HG02623 (cell line): Measurements from ENCODE around the gene INPP4A.

Source experiments
- ATAC-seq: cut with Tn5 transposase; IDR thresholded peaks from one replicate; pipeline ENCODE4 v1.9.1; 2021; ENCODE audit warnings: moderate library complexity; ENCODE audit not compliant: unreplicated experiment

INPP4A gene

DNA sequence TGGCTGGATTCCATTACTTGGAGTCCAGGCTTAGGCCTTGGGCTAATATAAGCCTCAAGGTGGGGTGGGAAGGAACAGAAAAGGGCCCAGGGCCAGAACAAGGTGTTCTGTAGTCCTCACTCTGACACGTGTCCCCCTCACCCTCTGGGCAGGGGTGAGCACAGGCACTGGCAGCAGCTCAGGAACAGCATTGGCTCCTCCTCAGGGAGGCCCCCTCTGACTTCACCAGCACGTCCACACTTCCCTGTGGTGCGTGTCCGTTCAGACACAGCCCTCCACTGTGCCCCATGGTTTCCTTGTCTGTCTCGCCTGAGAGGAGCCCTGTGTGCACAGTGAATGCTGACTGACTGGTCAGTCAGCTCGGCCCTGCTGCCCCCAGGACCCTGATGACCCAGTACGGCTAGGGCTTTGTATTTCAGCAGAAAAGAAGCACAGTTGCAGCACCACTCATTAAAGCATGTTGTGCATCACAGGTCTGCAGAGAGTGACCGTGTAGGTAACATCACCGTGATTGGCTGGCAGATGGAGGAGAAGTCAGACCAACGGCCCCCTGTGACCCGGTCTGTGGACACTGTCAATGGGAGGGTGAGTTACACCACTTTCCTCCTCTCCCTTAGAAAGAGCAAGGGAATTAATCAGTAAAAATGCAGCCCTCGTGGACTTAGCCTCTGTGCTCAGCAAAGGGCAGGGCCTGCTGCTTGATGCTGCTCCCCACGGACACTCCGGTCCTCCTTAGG is 92.9 kb downstream of the INPP4A start:
- no peak for ATAC-seq

- ATAC-seq = no peak
Measured at GRCh38 chr2:98538280-98539041, 93.8 kb downstream of the INPP4A start.

- no peak for ATAC-seq
Measured at GRCh38 chr2:98539056-98539735, 94.5 kb downstream of the INPP4A start.

DNA sequence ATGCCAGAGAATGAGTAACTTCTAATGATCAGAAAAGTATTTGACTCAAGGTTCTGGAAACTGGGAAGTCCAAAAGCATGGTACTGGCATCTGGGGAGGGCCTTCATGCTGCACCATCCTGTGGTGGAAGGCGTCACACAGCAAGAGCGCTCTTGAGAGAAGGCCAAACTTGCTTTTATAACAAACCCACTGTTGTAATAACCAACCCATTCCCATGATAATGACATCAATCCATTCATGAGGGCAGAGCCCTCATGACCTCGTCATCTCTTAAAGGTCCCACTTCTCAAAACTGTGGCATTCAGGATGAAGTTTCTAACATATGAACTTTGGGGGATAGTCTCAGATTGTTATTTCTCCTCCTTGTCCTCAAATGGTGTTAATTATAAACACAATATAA is 95.9 kb downstream of the INPP4A start:
- no peak for ATAC-seq

- ATAC-seq = no peak
Measured at GRCh38 chr2:98541489-98541888, 96.8 kb downstream of the INPP4A start.

GRCh38 chr2:98541906-98542305 is 97.2 kb downstream of the INPP4A start:
- ATAC-seq = no peak

DNA sequence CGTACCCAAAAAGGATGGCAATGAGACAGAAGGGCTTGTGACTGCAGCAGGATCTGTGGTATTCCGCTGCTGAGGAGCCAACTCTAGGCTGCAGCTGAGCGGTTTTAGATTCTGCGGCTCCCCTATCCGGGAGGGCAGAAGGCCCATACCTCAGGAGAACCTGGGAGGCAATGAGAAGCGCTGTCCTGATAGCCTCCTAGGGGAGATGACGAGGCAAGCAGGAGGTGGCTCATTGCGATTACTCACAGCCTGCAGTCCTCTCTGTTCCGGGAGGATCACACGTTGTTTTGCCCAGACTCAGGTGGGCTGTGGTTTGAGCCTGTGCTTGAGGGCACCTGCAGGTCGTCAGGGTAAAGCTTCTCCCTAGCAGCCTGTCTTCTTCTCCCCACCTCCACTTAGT is 98.6 kb downstream of the INPP4A start:
- ATAC-seq = no peak

GRCh38 chr2:98543842-98544241 is 99.2 kb downstream of the INPP4A start:
- no peak for ATAC-seq

DNA sequence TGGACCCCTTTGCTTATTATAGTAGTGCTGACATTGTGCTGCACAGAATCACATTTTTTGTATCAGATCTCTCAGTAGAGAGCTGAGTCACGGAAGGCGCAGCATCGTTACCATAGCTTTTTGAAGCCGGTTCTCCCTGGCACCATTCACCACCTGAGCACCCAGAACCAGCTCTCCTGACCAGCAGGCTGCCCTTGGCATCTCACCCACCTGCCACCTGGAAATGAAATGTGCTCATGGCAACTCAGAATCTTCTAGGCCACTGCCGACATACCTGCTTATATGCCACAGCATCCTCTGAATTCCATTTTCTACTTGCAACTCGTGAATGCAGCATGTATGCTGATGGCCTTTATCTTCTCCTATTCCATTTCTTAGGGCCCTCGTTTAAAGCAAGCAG is 100.9 kb downstream of the INPP4A start:
- ATAC-seq = no peak

GRCh38 chr2:98546186-98546585 is 101.5 kb downstream of the INPP4A start:
- no peak for ATAC-seq

- no peak for ATAC-seq
Measured at GRCh38 chr2:98547092-98547790, 102.6 kb downstream of the INPP4A start.

DNA sequence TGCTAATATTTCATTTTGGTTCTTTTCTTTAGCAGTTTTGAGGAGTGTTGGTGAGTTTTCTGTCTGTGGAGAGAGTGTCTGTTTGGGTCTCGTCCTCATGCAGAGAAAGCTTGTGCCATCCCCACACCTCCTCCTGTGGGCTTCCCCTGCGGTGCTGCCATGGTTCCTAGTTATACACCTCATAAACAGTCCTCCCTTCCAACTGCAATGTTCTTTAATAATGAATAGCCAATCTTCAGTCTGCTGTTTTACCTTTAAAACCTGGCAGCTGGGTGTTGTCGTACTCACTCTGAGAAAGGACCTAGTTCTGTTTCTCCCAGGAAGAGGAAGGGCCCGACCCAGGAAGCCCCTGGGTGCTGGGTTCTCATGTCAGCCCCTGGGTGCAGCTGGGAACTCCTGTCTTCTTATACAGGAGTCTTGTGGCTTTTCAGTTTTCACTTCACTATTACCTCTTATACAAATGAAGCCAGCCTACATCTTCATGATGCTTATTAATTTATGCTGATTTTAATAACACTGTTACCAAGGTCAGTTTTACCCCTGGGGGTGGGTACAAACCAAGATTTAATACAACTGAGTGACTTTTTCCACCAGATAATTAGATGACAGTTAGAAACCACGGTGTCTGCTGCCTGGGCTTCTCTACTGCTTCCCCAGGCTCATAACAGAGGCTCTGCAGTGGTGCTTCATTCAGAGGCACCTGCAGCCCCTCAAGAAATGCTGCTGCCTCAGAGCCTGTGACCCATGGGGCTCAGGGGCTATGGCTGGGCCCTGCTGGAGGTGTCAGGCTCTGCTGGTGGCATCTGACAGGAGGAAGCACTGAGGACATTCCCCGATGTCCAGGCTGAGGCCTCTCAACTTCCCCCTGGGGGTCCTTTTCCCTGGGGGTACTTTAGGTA is 104.5 kb downstream of the INPP4A start:
- peak; percentile 64 for ATAC-seq

DNA sequence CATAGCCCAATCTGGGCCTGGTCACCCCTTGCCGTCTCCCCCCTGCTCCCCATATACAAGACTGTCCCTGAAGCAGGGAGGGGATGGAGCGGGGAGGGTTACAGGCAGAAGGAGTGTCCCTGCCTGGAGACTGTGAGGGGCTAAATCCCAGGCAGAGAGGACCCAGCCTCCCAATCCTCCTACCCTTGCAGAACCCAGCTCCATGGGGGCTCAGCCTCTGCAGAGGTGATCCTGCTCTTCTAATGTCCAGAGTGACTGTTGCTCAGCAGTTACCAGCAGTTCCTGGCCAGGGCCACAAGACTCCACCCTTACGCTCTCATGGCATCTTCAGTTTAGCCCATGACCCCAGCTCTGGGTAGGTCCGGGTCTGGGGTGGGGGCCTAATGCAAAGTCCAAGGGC is 105.5 kb downstream of the INPP4A start:
- ATAC-seq = no peak

DNA sequence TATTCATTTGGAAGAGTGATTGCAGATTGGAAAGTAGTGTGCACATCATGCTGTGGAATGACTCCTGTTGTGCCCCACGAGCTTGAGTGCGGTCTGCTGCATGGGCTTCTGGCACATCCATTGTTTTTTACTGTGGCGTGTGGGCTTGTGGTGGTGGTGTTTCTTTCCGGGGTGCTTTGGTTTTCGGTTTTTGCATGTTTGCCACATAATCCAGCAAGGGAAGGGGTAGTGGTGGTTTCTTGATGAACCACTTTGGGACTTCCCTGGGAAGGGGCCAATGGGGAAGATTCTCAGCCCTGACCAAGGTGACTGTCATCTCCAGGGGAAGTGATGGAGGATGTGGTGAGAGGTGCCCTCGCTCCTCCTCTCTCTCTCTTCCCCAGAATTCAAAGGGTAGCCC is 106.7 kb downstream of the INPP4A start:
- ATAC-seq = no peak

DNA sequence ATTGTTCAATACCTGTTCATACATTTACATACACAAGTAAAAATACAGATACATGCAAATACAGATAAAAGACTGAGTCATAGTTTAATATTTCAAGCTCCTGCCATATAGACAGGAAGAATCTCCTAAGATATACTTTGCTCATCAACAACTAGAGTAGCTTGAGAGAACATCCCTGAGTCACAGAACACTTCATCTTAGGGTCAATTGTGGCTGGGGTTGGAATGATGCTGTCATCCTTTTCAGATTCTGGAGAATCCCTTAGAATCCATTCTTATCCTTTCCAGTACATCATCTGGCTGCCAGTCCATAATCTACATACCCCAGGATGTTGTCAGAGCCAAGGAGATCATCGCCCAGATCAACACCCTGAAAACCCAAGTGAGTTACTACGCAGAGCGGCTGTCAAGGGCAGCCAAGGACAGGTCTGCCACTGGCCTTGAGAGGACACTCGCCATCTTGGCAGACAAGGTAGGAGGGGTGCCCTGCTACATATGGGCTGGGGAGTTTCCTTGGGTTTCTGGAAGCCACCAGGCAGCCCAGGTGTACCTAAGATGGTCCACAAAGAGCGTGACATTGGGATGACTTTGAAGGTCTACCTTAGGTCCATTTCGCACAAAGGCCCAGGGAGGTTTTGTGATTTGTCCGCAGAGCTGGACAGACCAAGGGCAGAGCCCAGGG is 108.0 kb downstream of the INPP4A start:
- no peak for ATAC-seq

- no peak for ATAC-seq
Measured at GRCh38 chr2:98554116-98554861, 109.6 kb downstream of the INPP4A start.

DNA sequence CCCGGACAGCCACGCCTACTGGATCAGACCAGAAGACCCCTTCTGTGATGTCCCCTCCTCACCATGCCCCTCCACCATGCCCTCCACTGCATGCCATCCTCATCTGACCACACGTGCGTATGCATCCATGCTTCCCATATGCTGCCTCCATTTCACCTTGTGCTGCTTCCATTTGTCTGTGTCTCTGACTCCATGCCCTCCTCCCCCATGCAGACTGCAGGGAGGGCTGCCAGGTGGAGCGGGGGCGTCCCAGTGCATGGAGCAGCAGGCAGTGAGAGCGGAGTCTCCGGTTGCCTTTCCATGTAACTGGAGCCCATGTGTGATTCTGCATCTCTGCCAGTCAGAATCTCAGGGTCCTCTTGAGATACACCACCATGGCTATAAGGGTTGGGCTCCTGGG is 111.0 kb downstream of the INPP4A start:
- no peak for ATAC-seq

DNA sequence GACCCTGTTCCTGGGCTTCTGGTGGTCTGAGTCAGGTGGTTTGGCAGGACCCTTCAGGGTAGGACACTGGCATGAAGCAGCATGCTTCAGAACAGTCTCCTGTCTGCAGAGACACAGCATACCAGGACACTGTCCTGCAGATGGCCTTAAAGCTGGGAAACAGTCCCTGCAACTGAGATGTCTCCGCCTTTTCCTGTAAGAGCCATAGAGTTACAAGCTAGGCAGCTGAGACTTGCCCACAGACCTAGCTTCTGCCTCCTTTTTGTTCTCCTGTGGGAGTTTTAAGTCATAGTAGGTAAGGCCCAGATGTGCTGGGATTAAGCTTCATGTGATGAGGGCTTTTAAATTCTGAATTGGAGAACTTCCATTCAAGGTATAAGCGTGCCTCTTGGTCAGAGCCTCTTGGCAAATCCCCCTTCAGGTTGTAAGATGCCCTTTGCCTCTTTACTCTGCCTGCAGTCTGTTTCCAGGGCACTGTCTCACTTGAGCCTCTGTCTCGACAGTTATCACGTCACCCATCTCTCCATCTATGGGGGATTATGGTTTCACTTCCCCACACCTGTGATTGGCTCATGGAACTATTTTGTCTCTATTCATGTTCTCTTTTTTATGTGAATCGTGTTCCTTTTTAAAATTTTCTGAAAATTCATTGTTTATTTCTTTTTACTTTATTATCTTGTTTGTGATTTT is 111.8 kb downstream of the INPP4A start:
- peak; percentile 47 for ATAC-seq
